ENCODE results near the gene EPHB1. TPM values are rescaled to one million over a fixed set of nuclear protein-coding genes. Genes with fewer than 3 reads are reported as not detected.

Gene EPHB1
- total and polyA plus RNA-seq, 2 of the 13 experiments (the other 11 are each of a cell fraction or from before 2014, with no cell fraction given): 0.07 to 0.21 TPM

DNA sequence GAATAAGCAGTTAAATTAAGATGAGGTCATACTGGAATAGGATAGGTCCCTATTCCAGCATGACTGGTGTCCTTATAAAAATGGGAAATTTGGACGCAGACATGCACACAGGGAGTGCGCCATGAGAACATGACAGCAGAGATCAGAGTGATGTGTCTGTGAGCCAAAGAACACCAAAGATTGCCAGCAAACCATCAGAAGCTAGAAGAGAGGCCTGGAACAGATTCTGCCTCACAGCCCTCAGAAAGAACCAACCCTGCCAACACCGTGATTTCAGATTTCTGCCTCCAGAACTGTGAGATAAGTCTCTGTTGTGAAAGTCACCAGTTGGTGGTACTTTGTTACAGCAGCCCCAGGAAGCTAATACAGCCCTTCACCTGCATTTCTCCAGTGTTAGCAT lies 34.7 kb downstream of the EPHB1 start (continued):
- TF ChIP-seq ZNF280D (CRISPR knock-in tag; IDR thresholded peaks at IDR 0.05): no peak
- TF ChIP-seq ATF7-NPFF (CRISPR knock-in tag; IDR thresholded peaks at IDR 0.05; ENCODE audit: low read depth): no peak
- TF ChIP-seq SOX6 (IDR thresholded peaks at IDR 0.05): no peak
- TF ChIP-seq SOX6 (CRISPR knock-in tag; IDR thresholded peaks at IDR 0.05): no peak
- TF ChIP-seq SRSF9 (IDR thresholded peaks at IDR 0.05; ENCODE audit: borderline replicate concordance, insufficient read depth, low read depth, low read length, poor library complexity, severe bottlenecking): no peak

DNA sequence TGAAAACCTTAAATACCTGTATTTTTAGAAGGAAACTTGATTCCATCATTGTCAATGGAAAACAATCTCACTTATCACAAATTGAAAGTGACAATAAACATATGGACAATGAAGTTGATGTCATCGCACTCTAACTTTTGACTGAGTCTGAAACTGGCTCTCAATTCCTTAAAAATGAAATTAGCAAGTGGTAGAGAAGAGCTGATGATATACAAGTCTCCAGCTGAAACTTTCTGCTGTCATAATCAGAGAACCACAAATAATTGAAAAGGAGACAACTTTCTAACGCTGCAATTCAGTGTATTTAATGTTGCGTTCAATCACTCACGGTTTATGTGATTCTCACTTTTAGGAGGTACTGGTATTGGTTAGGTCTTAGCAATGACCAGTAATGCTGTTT lies 37.5 kb downstream of the EPHB1 start:
- Histone ChIP-seq H4K20me1 (ENCODE audit: insufficient read depth, low read length) (no peaks in the 10 kb centered on the region), H3K27ac (ENCODE audit: extremely low read length, insufficient read depth, low read length) (no peak overlapping the region), H3K4me1 (ENCODE audit: insufficient read depth, low read length) (no peaks in the 10 kb centered on the region), H3K79me2 (ENCODE audit: insufficient read depth, low read length) (no peaks in the 10 kb centered on the region), H3K9me3 (ENCODE audit: low read length) (no peaks in the 10 kb centered on the region), H3K4me3 (replicated peaks in 1 of 3; ENCODE audit: insufficient read depth in 1 of 3, low read depth in 2 of 3, low read length in 3 of 3) (no peak overlapping the region), H3K4me2 (ENCODE audit: low read depth, low read length) (no peak overlapping the region), H3K9ac (ENCODE audit: insufficient read depth, low read depth, low read length) (no peak overlapping the region), H2AFZ (ENCODE audit: low read length) (no peak overlapping the region), H3K36me3 (replicated peaks in 1 of 2; ENCODE audit: control insufficient read depth in 1 of 2, insufficient read depth in 2 of 2, low read length in 2 of 2) (no peaks in the 10 kb centered on the region), H3K27me3 (ENCODE audit: control insufficient read depth in 1 of 2, insufficient read depth in 2 of 2, low read length in 2 of 2) (peaks cover 0 to 2% of the 10 kb centered on the region in 2 experiments; a peak in 1 of 5 replicates)
- in situ Hi-C loops (cut with HindIII; ENCODE audit: extremely low pct_ligation_motif_present, low pct_unique_long_range_greater_than_20kb) (no loop called here), intact Hi-C loops (cut with micrococcal nuclease; ENCODE audit: unreplicated experiment) (no loop called here)
- ATAC-seq (no peak), DNase-seq (ENCODE audit: low spot score) (no peak), FAIRE-seq (no peak)
- TF ChIP-seq POLR2A (IDR thresholded peaks at IDR 0.05; ENCODE audit: insufficient read depth in 1 of 2, low read depth in 2 of 2, low read length in 2 of 2) (no peak), HDAC6 (IDR thresholded peaks at IDR 0.05; ENCODE audit: low read depth, low read length) (no peak), ZNF597 (CRISPR knock-in tag; IDR thresholded peaks at IDR 0.05) (no peak), ZBTB43 (CRISPR knock-in tag; conservative IDR thresholded peaks at IDR 0.05) (no peak)
- POLR2A ChIA-PET: no interaction called here
- WGBS (ENCODE audit: low lambda C conversion rate): 53% methylated on average over 4 of the region's 4 CpGs
- CTCF ChIA-PET (ENCODE audit: low intra/inter-chr PET ratio, low total read pairs): no interaction called here
- BruUV-seq (replicated peaks): no TSS peak
